Measurements from ENCODE around the gene PRIM2.
"Not testable (repeated sequence)": the region's sequence is repeated elsewhere in the genome, so short reads cannot be mapped to it uniquely, and the experiment has no call there.

PRIM2 gene

GRCh38 chr6:57310095-57310816 lies 7.2 kb upstream of the PRIM2 start:
- DNase-seq (ENCODE audit: low read depth in 2 of 2), result peak in 1 of 2 experiments; percentile 42

GRCh38 chr6:57310817-57311157 lies 6.6 kb upstream of the PRIM2 start:
- no peak for DNase-seq (ENCODE audit: low read depth in 2 of 2)

- not testable (repeated sequence) for DNase-seq (ENCODE audit: low read depth in 2 of 2)
Measured at GRCh38 chr6:57311300-57312003, 6.0 kb upstream of the PRIM2 start.

- no peak for DNase-seq (ENCODE audit: low read depth in 2 of 2)
Measured at GRCh38 chr6:57312004-57312345, 5.5 kb upstream of the PRIM2 start.

GRCh38 chr6:57313009-57313408 lies 4.4 kb upstream of the PRIM2 start:
- no peak for DNase-seq (ENCODE audit: low read depth in 2 of 2)

- peak; percentile 97 to 98 for DNase-seq (ENCODE audit: low read depth in 2 of 2)
Measured at GRCh38 chr6:57313711-57314471, 3.5 kb upstream of the PRIM2 start.

GRCh38 chr6:57315111-57315510 lies 2.3 kb upstream of the PRIM2 start:
- peak in 1 of 2 experiments; percentile 43 for DNase-seq (ENCODE audit: low read depth in 2 of 2)

GRCh38 chr6:57315851-57316250 lies 1.6 kb upstream of the PRIM2 start:
- no peak for DNase-seq (ENCODE audit: low read depth in 2 of 2)

- DNase-seq (ENCODE audit: low read depth in 2 of 2), result peak; percentile 81 to 84
Measured at GRCh38 chr6:57316581-57317059, 810 bp upstream of the PRIM2 start.

GRCh38 chr6:57324538-57324937 lies 7.1 kb downstream of the PRIM2 start:
- no peak for DNase-seq (ENCODE audit: low read depth in 2 of 2)

- DNase-seq (ENCODE audit: low read depth in 2 of 2), result no peak
Measured at GRCh38 chr6:57327311-57327710, 9.9 kb downstream of the PRIM2 start.

GRCh38 chr6:57328074-57328473 lies 10.6 kb downstream of the PRIM2 start:
- no peak for DNase-seq (ENCODE audit: low read depth in 2 of 2)

- no peak for DNase-seq (ENCODE audit: low read depth in 2 of 2)
Measured at GRCh38 chr6:57329933-57330332, 12.5 kb downstream of the PRIM2 start.

GRCh38 chr6:57342148-57342669 lies 24.8 kb downstream of the PRIM2 start:
- DNase-seq (ENCODE audit: low read depth in 2 of 2), result no peak

GRCh38 chr6:57343342-57343741 lies 25.9 kb downstream of the PRIM2 start:
- not testable (repeated sequence) for DNase-seq (ENCODE audit: low read depth in 2 of 2)

GRCh38 chr6:57346715-57347114 lies 29.3 kb downstream of the PRIM2 start:
- DNase-seq (ENCODE audit: low read depth in 2 of 2), result not testable (repeated sequence)

GRCh38 chr6:57347597-57347996 lies 30.2 kb downstream of the PRIM2 start:
- DNase-seq (ENCODE audit: low read depth in 2 of 2), result not testable (repeated sequence)

GRCh38 chr6:57350443-57350842 lies 33.0 kb downstream of the PRIM2 start:
- DNase-seq (ENCODE audit: low read depth in 2 of 2), result not testable (repeated sequence)

GRCh38 chr6:57352596-57352995 lies 35.2 kb downstream of the PRIM2 start:
- DNase-seq (ENCODE audit: low read depth in 2 of 2), result not testable (repeated sequence)

GRCh38 chr6:57358319-57358718 lies 40.9 kb downstream of the PRIM2 start:
- DNase-seq (ENCODE audit: low read depth in 2 of 2), result not testable (repeated sequence)

GRCh38 chr6:57359766-57360165 lies 42.3 kb downstream of the PRIM2 start:
- DNase-seq (ENCODE audit: low read depth in 2 of 2), result not testable (repeated sequence)

GRCh38 chr6:57362340-57362739 lies 44.9 kb downstream of the PRIM2 start:
- DNase-seq (ENCODE audit: low read depth in 2 of 2), result not testable (repeated sequence)
